Muscle of back (tissue), 11 donors: ENCODE results near the gene ERCC5. TPM values are rescaled to one million over a fixed set of nuclear protein-coding genes. Genes with fewer than 3 reads are reported as not detected.

Experiments used
- DNase-seq, 3 donors: peaks; one replicate each; pipeline versions ENCODE4 v3.0.0 to v3.0.0-alpha.2; 2013
- polyA plus RNA-seq, 10 donors: library from polyadenylated mRNA; unstranded; fragments of 120-200 nt; gene quantifications; one replicate each; pipeline ENCODE4 v1.2.1, GENCODE V29; 2013; ENCODE audit not compliant: insufficient read length in 10 of 10

ERCC5 gene
- polyA plus RNA-seq, 10 donors: 33.3 to 49.0 (median 42.2) TPM

- peak; percentile 28 to 64 (median 37) for DNase-seq
Observed at GRCh38 chr13:102915393-102915930, 69.6 kb downstream of the ERCC5 start.

- no peak for DNase-seq
Observed at GRCh38 chr13:102917019-102917418, 71.2 kb downstream of the ERCC5 start.

DNA sequence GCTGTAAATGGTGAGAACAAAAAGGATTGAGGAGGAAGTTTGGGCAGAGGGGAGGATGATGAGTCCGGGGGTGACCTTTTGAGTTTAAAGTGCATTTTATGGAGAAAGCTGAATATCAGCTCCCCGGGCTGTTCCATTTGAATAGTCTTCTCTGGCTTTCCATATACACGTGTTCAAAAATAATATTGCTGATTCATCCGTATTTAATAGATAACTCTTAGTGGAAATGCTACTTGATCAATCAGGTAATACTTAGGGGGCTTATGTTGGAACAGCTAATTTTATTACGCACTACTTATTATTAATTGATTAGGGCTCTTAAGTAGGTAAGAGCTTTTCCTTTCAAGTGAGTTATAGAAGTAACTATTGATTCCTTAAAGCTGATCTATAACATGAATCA, 76.4 kb downstream of the ERCC5 start:
- DNase-seq: no peak

Other genes with a start within 250 kb of the ERCC5 start
- 10 to 100 TPM; 40.6 to 69.2 (median 54.9) TPM for gene TPP2, start 249.0 kb upstream of the ERCC5 start, polyA plus RNA-seq
- 10 to 100 TPM; 15.9 to 52.0 (median 29.2) TPM for gene METTL21C, start 151.0 kb upstream of the ERCC5 start, polyA plus RNA-seq
- 10 to 100 TPM; 12.9 to 25.7 (median 14.3) TPM for gene TEX30, start 72.2 kb upstream of the ERCC5 start, polyA plus RNA-seq
- 10 to 100 TPM; 27.0 to 39.6 (median 31.1) TPM for gene POGLUT2, start 47.1 kb upstream of the ERCC5 start, polyA plus RNA-seq
- 10 to 100 TPM; 19.3 to 43.8 (median 26.7) TPM for gene BIVM, start 46.9 kb upstream of the ERCC5 start, polyA plus RNA-seq
- not detected for gene SLC10A2, start 220.4 kb downstream of the ERCC5 start, polyA plus RNA-seq